Right renal cortex interstitium (tissue), 3 donors: ENCODE results near the gene CBLIF. TPM values are rescaled to one million over a fixed set of nuclear protein-coding genes. Genes with fewer than 3 reads are reported as not detected.
"Not testable (repeated sequence)": the region's sequence is repeated elsewhere in the genome, so short reads cannot be mapped to it uniquely, and the experiment has no call there.

Source experiments
- DNase-seq, 3 donors: peaks; one replicate each; pipeline ENCODE4 v3.0.0-alpha.2; 2013; ENCODE audit warnings: low read depth in 3 of 3, low spot score in 2 of 3
- polyA plus RNA-seq, 3 donors: library from polyadenylated mRNA; unstranded; fragments of 120-200 nt; gene quantifications; one replicate each; pipeline ENCODE4 v1.2.1, GENCODE V29; 2013; ENCODE audit not compliant: insufficient read length in 3 of 3

CBLIF gene
- polyA plus RNA-seq, 3 donors, result not detected

DNA sequence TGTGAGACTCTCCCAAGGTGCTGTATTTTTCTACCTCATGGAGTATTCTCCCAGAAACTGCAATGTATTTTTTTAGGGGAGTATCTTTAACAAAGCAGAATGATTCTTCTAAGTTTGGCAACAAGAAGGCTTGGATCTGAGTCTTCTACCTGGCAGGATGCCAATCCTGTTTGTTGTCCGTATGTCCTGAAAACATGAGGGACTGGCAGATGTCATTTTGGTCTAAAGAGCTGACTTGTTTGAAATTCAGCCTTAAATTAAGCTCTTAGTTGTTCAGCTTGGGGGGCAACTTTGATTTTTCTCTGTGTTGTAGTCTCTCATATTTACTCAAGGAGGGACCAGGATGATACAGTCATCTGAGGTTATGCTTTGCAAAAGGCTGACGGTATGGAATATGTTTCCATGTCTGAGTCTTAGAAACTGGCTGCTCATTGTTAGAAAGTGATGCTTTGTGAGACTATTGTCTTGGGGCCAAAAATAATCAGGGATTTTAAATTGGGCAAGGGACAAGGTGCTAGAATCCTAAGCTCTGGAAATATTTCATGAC is 44.1 kb downstream of the CBLIF start:
- no peak for DNase-seq

DNA sequence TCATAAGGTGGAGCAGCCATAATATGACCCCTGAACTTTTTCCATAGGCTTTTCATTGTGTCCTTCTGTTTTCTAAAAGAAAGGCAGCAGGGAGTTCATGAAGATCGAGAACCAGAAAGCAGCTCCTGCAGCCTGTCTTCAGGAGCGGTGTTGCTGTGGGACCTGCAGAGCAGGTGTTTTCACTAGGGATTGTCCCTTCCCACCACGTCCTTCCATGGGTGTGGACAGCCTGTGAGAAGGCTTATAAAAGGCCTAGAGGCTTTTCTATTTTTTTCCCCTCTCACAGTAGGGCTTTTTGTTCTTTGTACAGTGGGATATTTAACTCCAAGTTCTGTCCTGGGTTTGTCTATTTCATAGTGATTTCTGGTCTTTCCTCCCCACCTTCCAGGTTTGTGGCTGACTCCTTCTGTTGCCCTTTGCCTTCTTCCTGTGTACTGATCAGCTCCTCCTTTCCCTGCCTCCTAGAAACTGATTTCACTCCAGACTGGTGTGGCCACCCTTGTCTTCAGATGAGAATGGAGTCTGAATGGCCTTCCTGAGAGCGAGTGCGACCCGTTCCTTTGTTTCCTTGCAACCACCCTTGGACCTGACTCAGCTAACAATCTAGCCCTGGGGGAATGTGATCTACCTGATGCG is 44.8 kb downstream of the CBLIF start:
- no peak for DNase-seq

GRCh38 chr11:59794417-59794816 is 50.9 kb downstream of the CBLIF start:
- DNase-seq, result no peak

- no peak for DNase-seq
Measured at GRCh38 chr11:59792507-59792906, 52.8 kb downstream of the CBLIF start.

- no peak for DNase-seq
Measured at GRCh38 chr11:59791639-59792038, 53.7 kb downstream of the CBLIF start.

GRCh38 chr11:59787816-59788215 is 57.5 kb downstream of the CBLIF start:
- no peak for DNase-seq

GRCh38 chr11:59787255-59787588 is 58.1 kb downstream of the CBLIF start:
- DNase-seq, result no peak

GRCh38 chr11:59785818-59786217 is 59.5 kb downstream of the CBLIF start:
- no peak for DNase-seq

- not testable (repeated sequence) for DNase-seq
Measured at GRCh38 chr11:59784441-59784840, 60.9 kb downstream of the CBLIF start.

- no peak for DNase-seq
Measured at GRCh38 chr11:59783632-59784090, 61.6 kb downstream of the CBLIF start.

DNA sequence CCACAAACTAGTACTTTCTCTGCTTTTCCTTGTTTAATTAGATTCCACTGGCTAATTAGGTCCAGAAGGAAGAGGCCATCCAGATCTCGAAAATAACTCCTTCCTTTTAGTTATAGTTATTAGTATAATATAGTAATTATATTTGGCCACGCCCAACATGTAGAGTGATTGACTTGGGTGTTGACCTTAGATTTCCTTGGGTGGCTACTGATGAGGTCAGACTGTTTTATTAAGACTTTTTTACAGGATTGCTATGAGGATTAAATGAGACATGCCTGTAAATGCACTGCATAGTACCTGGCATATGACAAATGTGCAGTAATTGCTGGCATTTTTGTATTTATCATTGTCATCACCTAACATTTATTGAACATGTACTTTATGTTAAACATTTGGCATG is 63.2 kb downstream of the CBLIF start:
- DNase-seq, result no peak

GRCh38 chr11:59779487-59779886 is 65.8 kb downstream of the CBLIF start:
- no peak for DNase-seq

Other genes starting within 250 kb of the CBLIF start
- gene OSBP, start 229.7 kb downstream of the CBLIF start, polyA plus RNA-seq, result 10 to 100 TPM; 60.4 to 62.9 (median 62.5) TPM
- gene PATL1, start 176.5 kb downstream of the CBLIF start, polyA plus RNA-seq, result 10 to 100 TPM; 41.4 to 45.8 (median 43.0) TPM
- gene OR10V1, start 131.7 kb downstream of the CBLIF start, polyA plus RNA-seq, result not detected
- 10 to 100 TPM; 49.0 to 55.2 (median 52.6) TPM for gene STX3, start 90.1 kb downstream of the CBLIF start, polyA plus RNA-seq
- gene MRPL16, start 34.7 kb downstream of the CBLIF start, polyA plus RNA-seq, result 10 to 100 TPM; 60.2 to 68.3 (median 62.8) TPM
- not detected for gene TCN1, start 21.0 kb upstream of the CBLIF start, polyA plus RNA-seq
- gene OOSP3, start 33.3 kb upstream of the CBLIF start, polyA plus RNA-seq, result under 1 TPM in 1 of 3 donors, not detected in 2; 0.20 TPM
- gene OOSP1, start 92.9 kb upstream of the CBLIF start, polyA plus RNA-seq, result under 1 TPM; 0.16 to 0.19 (median 0.18) TPM
- gene OOSP4A, start 118.5 kb upstream of the CBLIF start, polyA plus RNA-seq, result under 1 TPM in 1 of 3 donors, not detected in 2; 0.37 TPM
- not detected for gene OOSP4B, start 171.7 kb upstream of the CBLIF start, polyA plus RNA-seq
- gene OOSP2, start 194.9 kb upstream of the CBLIF start, polyA plus RNA-seq, result not detected
- gene MS4A3, start 211.2 kb upstream of the CBLIF start, polyA plus RNA-seq, result 1 to 10 TPM in 1 of 3 donors, under 1 TPM in 2; 0.56 to 1.6 (median 0.83) TPM
- not detected for gene MS4A2, start 243.2 kb upstream of the CBLIF start, polyA plus RNA-seq